ENCODE measurements around the gene PTGES. TPM values are rescaled to one million over a fixed set of nuclear protein-coding genes. Genes with fewer than 3 reads are reported as not detected.

Gene PTGES
- total RNA-seq, 1 experiment from 2014 or later = 2.4 TPM

GRCh38 chr9:129733632-129733953 is 19.2 kb downstream of the PTGES start:
- no peaks in the 10 kb centered on the region for H3K36me3 Mint-ChIP-seq (ENCODE audit: insufficient read depth in 1 of 3, low read depth in 3 of 3)
- Histone ChIP-seq H3K9me3 (ENCODE audit: control insufficient read depth, low read depth, low read length) (no peaks in the 10 kb centered on the region), H2AFZ (ENCODE audit: low read length) (no peak overlapping the region), H3K79me2 (ENCODE audit: insufficient read depth, low read length) (no peaks in the 10 kb centered on the region), H3K27ac (ENCODE audit: insufficient read length, low read depth, low read length) (no peak overlapping the region), H3K23ac (ENCODE audit: insufficient read length, low read depth, low read length) (no peak overlapping the region), H2BK5ac (ENCODE audit: insufficient read length, low read length) (no peak overlapping the region), H3K56ac (ENCODE audit: insufficient read length, low read depth, low read length) (no peak overlapping the region), H2BK20ac (ENCODE audit: low read depth, low read length, poor library complexity, severe bottlenecking) (no peak overlapping the region), H3K4ac (ENCODE audit: low read depth, low read length) (no peak overlapping the region), H3K14ac (ENCODE audit: insufficient read depth, low read length) (no peak overlapping the region), H3T11ph (ENCODE audit: low read length) (no peak overlapping the region), H4K5ac (ENCODE audit: insufficient read length, low read depth, low read length) (no peak overlapping the region), H2BK120ac (ENCODE audit: low read depth, low read length, poor library complexity, severe bottlenecking) (no peak overlapping the region), H3K27me3 (ENCODE audit: insufficient read depth, low read length) (no peaks in the 10 kb centered on the region), H3K4me1 (ENCODE audit: insufficient read depth, low read length) (no peaks in the 10 kb centered on the region), H3K4me2 (ENCODE audit: insufficient read depth, insufficient read length, low read length) (no peak overlapping the region), H4K8ac (replicated peaks; ENCODE audit: insufficient read length, low read depth, low read length) (no peak overlapping the region), H3K79me1 (ENCODE audit: insufficient read depth, low read depth, low read length, poor library complexity, severe bottlenecking) (no peaks in the 10 kb centered on the region), H4K20me1 (ENCODE audit: control insufficient read depth, insufficient read depth, insufficient read length) (no peaks in the 10 kb centered on the region), H2BK12ac (ENCODE audit: insufficient read length, low read depth, low read length) (no peak overlapping the region), H2BK15ac (ENCODE audit: low read depth, low read length) (no peak overlapping the region), H2AK5ac (ENCODE audit: insufficient read length, low read length) (no peak overlapping the region), H3K18ac (ENCODE audit: insufficient read length, low read depth, low read length) (no peak overlapping the region), H3K23me2 (ENCODE audit: insufficient read length, low read depth, low read length, poor library complexity, severe bottlenecking) (peaks cover 4% of the 10 kb centered on the region), H3K9ac (ENCODE audit: extremely low read depth, insufficient read length, low read length) (no peak overlapping the region), H4K91ac (ENCODE audit: insufficient read length, low read depth, low read length) (no peak overlapping the region)
- WGBS (ENCODE audit: extremely low coverage, insufficient read length, low lambda C conversion rate) = no CpG with 5 or more reads among the region's 2 CpGs
- peaks cover 2 to 10% of the 10 kb centered on the region in 2 experiments; a peak in 3 of 4 replicates for H3K4me1 Mint-ChIP-seq
- DNase-seq = no peak
- no peaks in the 10 kb centered on the region for H3K9me3 Mint-ChIP-seq
- H3K4me3 Mint-ChIP-seq = no peak overlapping the region
- no peak overlapping the region for H3K27ac Mint-ChIP-seq
- TF ChIP-seq CTCF (conservative IDR thresholded peaks at IDR 0.05) = no peak
- peaks cover 10% of the 10 kb centered on the region for H3K27me3 Mint-ChIP-seq (ENCODE audit: low read depth)

All from H9 (cell line).